Endothelial cell of umbilical vein (primary cell): Measurements from ENCODE around the gene RGS6. TPM values are rescaled to one million over a fixed set of nuclear protein-coding genes. Genes with fewer than 3 reads are reported as not detected.

ENCODE experiments used
- BruUV-seq: library from RNA; stranded (reverse); fragments of 400-500 nt; replicated peaks from 2 replicates; lab custom pipeline; 2021; lab: Mats Ljungman, UMichigan
- CTCF ChIA-PET: fragments of 300-600, 350-600 bp; sonication (Branson Sonifier 250); formaldehyde crosslinking; loops from one replicate; lab custom pipeline; 2021; ENCODE audit warnings: antibody characterized with exemption, inconsistent platforms; lab: Charles Lee
- POLR2A ChIA-PET: fragments of 300-600, 350-600 bp; sonication (Branson Sonifier 250); formaldehyde crosslinking; loops from one replicate; lab custom pipeline; 2021; ENCODE audit warnings: antibody characterized with exemption, inconsistent platforms; lab: Charles Lee
- DNase-seq: peaks from one replicate; pipeline ENCODE4 v3.0.0-alpha.2; 2011; ENCODE audit warnings: low read depth, low spot score
- FAIRE-seq: peaks from 2 replicates; lab custom pipeline; 2011; peaks lifted over from hg19 to GRCh38; lab: Jason Lieb, UNC
- H2AFZ ChIP-seq: 2 replicates; pipeline ENCODE4 v1.6.0; 2012; ENCODE audit warnings: low read depth, low read length, control low read depth, inconsistent platforms
- H3K27ac ChIP-seq: 2 replicates; pipeline ENCODE4 v1.5.1; 2011; ENCODE audit warnings: low read depth, mild to moderate bottlenecking, control low read depth, low read length, moderate library complexity; ENCODE audit not compliant: insufficient read depth
- H3K27me3 ChIP-seq, 2 experiments: 2 replicates each; pipeline versions ENCODE4 v1.6.0 to v1.6.1; 2011; ENCODE audit warnings: low read length in 2 of 2, mixed read lengths in 1 of 2; ENCODE audit not compliant: control insufficient read depth in 2 of 2, insufficient read depth in 2 of 2
- H3K36me3 ChIP-seq, 2 experiments: 2 replicates in 1 of 2; 3 replicates in 1 of 2; pipeline ENCODE4 v1.5.1; 2011; ENCODE audit warnings: low read length in 2 of 2, mild to moderate bottlenecking in 1 of 2, moderate library complexity in 1 of 2; ENCODE audit not compliant: control insufficient read depth in 2 of 2, insufficient read depth in 2 of 2; ENCODE audit errors: extremely low read depth in 1 of 2
- H3K4me1 ChIP-seq: 3 replicates; pipeline ENCODE4 v1.5.1; 2011; ENCODE audit warnings: mild to moderate bottlenecking, low read length; ENCODE audit not compliant: control insufficient read depth, insufficient read depth; ENCODE audit errors: extremely low read depth
- H3K4me2 ChIP-seq: 2 replicates; pipeline ENCODE4 v1.6.1; 2011; ENCODE audit warnings: low read length, control low read depth, mixed read lengths; ENCODE audit not compliant: insufficient read depth
- H3K4me3 ChIP-seq, 3 experiments: fragments of 200-600 bp in 1 of 3; sonication (generic), shearing (Covaris generic) in 1 of 3; replicated peaks in 1 of 3; 2 replicates each; pipeline ENCODE4 v1.5.1; 2011 to 2016; ENCODE audit warnings: control low read depth in 3 of 3, low read length in 3 of 3, mild to moderate bottlenecking in 2 of 3, inconsistent platforms in 1 of 3, low read depth in 1 of 3, moderate library complexity in 1 of 3; ENCODE audit not compliant: insufficient read depth in 1 of 3
- H3K79me2 ChIP-seq: 2 replicates; pipeline ENCODE4 v1.6.0; 2012; ENCODE audit warnings: low read length, inconsistent platforms; ENCODE audit not compliant: control insufficient read depth, insufficient read depth
- H3K9ac ChIP-seq: replicated peaks from 2 replicates; pipeline ENCODE3; 2011; ENCODE audit warnings: low read length, control low read depth; ENCODE audit not compliant: insufficient read depth; ENCODE audit errors: extremely low read depth
- H3K9me1 ChIP-seq: replicated peaks from 3 replicates; pipeline ENCODE4 v1.6.0; 2011; ENCODE audit warnings: mild to moderate bottlenecking, low read length; ENCODE audit not compliant: control insufficient read depth, insufficient read depth; ENCODE audit errors: extremely low read depth
- H3K9me3 ChIP-seq: replicated peaks from 2 replicates; pipeline ENCODE4 v1.5.1; 2012; ENCODE audit warnings: low read length, inconsistent platforms; ENCODE audit not compliant: control insufficient read depth, insufficient read depth
- H4K20me1 ChIP-seq: replicated peaks from 2 replicates; pipeline ENCODE3; 2011; ENCODE audit warnings: mild to moderate bottlenecking, low read length; ENCODE audit not compliant: control insufficient read depth, insufficient read depth; ENCODE audit errors: extremely low read depth
- EZH2 ChIP-seq: IDR thresholded peaks from 2 replicates; pipeline ENCODE4 v1.6.1; 2012; ENCODE audit warnings: borderline replicate concordance, low read depth, mild to moderate bottlenecking, moderate library complexity, low read length, inconsistent platforms; ENCODE audit not compliant: severe bottlenecking
- FOS ChIP-seq: IDR thresholded peaks from 2 replicates; pipeline ENCODE4 v1.6.1; 2011; ENCODE audit warnings: mild to moderate bottlenecking, low read length, moderate library complexity, borderline replicate concordance; ENCODE audit not compliant: insufficient read depth
- GATA2 ChIP-seq: IDR thresholded peaks from 2 replicates; pipeline ENCODE4 v1.7.0; 2011; ENCODE audit warnings: low read depth, mild to moderate bottlenecking, moderate library complexity, mixed read lengths, low read length; ENCODE audit not compliant: insufficient read length, insufficient read depth
- JUN ChIP-seq: IDR thresholded peaks from 2 replicates; pipeline ENCODE4 v1.6.1; 2011; ENCODE audit warnings: borderline replicate concordance, low read depth; ENCODE audit not compliant: insufficient read length, insufficient read depth
- MYC ChIP-seq: IDR thresholded peaks from one replicate; pipeline ENCODE4 v1.6.1; 2011; ENCODE audit warnings: mild to moderate bottlenecking, low read depth, low read length
- POLR2A ChIP-seq: IDR thresholded peaks from 2 replicates; pipeline ENCODE4 v1.6.1; 2012; ENCODE audit warnings: low read depth, mild to moderate bottlenecking, control low read depth, low read length
- POLR2AphosphoS5 ChIP-seq: IDR thresholded peaks from 2 replicates; pipeline ENCODE4 v1.6.1; 2012; ENCODE audit warnings: low read depth, mild to moderate bottlenecking, control low read depth, low read length, moderate library complexity; ENCODE audit not compliant: insufficient read depth
- dilution Hi-C: fragments of 300-500 bp; cut with MboI; formaldehyde crosslinking; loops from one replicate; pipeline ENCODE4 v1.15.0; 2019; ENCODE audit warnings: low sequenced_read_pairs; ENCODE audit not compliant: extremely low pct_ligation_motif_present
- intact Hi-C: fragments of 100-400 bp; cut with micrococcal nuclease; formaldehyde crosslinking; loops from one replicate; pipeline ENCODE4 v1.10.0; 2022
- polyA plus RNA-seq, 4 experiments: library from polyadenylated mRNA; depleted of rRNA in 3 of 4; stranded (reverse) in 3 of 4; unstranded in 1 of 4; fragments of >200 nt; gene quantifications; 2 replicates each; pipeline versions ENCODE4 v1.2.1 to v1.2.3, GENCODE V29; 2011 to 2012; ENCODE audit warnings: missing spikeins in 1 of 4
- total RNA-seq: library from RNA; stranded (reverse); gene quantifications from 2 replicates; pipeline ENCODE4 v1.2.3, GENCODE V29; 2021
- TF ChIP-seq, protein P1 (sequence below), 2 donors: IDR thresholded peaks; 1 replicate in 1 of 2; 2 replicates in 1 of 2; pipeline ENCODE4 v1.5.1; 2011; ENCODE audit warnings: low read length in 2 of 2, mild to moderate bottlenecking in 2 of 2, moderate library complexity in 2 of 2, control low read depth in 1 of 2, inconsistent platforms in 1 of 2, low read depth in 1 of 2; ENCODE audit not compliant: insufficient read depth in 1 of 2; ENCODE audit errors: extremely low read depth in 1 of 2
- TF ChIP-seq, protein P2 (sequence below): IDR thresholded peaks from 2 replicates; pipeline ENCODE4 v1.6.1; 2011; ENCODE audit not compliant: insufficient read depth, insufficient read length

Gene RGS6
- total and polyA plus RNA-seq, 2 donors (not counting 3 experiments of a cell fraction or from before 2014, with no cell fraction given), result not detected

DNA sequence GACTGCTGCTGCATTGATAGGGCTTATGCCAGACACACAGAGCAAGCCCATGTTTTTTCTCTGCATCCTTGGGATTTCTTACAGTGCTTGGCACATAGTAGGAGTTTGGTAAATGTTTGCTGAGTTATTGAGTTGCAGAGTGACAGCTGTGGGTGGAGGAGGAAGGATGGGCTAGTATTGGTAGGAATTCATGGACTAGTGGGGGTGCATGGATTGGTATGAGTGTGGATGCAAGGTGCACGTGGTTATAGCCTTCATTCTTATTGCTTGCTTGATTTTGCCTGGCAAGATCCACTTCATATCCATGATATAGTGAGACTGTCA lies 11.4 kb downstream of the RGS6 start:
- DNase-seq, result no peak
- Histone ChIP-seq H3K4me1 (no peaks in the 10 kb centered on the region), H3K27me3 (no peaks in the 10 kb centered on the region), H3K9ac (no peak overlapping the region), H3K36me3 (no peaks in the 10 kb centered on the region), H3K9me1 (no peaks in the 10 kb centered on the region), H3K9me3 (no peaks in the 10 kb centered on the region), H4K20me1 (no peaks in the 10 kb centered on the region), H3K4me2 (no peak overlapping the region), H3K4me3 (no peak overlapping the region), H3K79me2 (no peaks in the 10 kb centered on the region), H2AFZ (no peak overlapping the region), H3K27ac (no peak overlapping the region)
- CTCF ChIA-PET, result no interaction called here
- no peak for FAIRE-seq
- intact Hi-C loops, result no loop called here
- TF ChIP-seq, protein P1, sequence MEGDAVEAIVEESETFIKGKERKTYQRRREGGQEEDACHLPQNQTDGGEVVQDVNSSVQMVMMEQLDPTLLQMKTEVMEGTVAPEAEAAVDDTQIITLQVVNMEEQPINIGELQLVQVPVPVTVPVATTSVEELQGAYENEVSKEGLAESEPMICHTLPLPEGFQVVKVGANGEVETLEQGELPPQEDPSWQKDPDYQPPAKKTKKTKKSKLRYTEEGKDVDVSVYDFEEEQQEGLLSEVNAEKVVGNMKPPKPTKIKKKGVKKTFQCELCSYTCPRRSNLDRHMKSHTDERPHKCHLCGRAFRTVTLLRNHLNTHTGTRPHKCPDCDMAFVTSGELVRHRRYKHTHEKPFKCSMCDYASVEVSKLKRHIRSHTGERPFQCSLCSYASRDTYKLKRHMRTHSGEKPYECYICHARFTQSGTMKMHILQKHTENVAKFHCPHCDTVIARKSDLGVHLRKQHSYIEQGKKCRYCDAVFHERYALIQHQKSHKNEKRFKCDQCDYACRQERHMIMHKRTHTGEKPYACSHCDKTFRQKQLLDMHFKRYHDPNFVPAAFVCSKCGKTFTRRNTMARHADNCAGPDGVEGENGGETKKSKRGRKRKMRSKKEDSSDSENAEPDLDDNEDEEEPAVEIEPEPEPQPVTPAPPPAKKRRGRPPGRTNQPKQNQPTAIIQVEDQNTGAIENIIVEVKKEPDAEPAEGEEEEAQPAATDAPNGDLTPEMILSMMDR (IDR thresholded peaks at IDR 0.05; ENCODE audit: extremely low read depth in 1 of 2, insufficient read depth in 1 of 2, low read depth in 1 of 2, low read length in 2 of 2), result no peak
- TF ChIP-seq FOS (no peak), MYC (no peak), EZH2 (no peak), GATA2 (no peak), JUN (no peak), POLR2AphosphoS5 (no peak), POLR2A (no peak)
- TF ChIP-seq, protein P2, sequence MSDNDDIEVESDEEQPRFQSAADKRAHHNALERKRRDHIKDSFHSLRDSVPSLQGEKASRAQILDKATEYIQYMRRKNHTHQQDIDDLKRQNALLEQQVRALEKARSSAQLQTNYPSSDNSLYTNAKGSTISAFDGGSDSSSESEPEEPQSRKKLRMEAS, result no peak
- BruUV-seq, result no TSS peak
- dilution Hi-C loops, result no loop called here
- POLR2A ChIA-PET, result no interaction called here
